Left renal cortex interstitium (tissue), 4 donors: ENCODE data around the gene EIPR1. TPM values are rescaled to one million over a fixed set of nuclear protein-coding genes. Genes with fewer than 3 reads are reported as not detected.
"Not testable (repeated sequence)": the region's sequence is repeated elsewhere in the genome, so short reads cannot be mapped to it uniquely, and the experiment has no call there.

Experiments
- DNase-seq, 4 donors: peaks; one replicate each; pipeline ENCODE4 v3.0.0-alpha.2; 2013; ENCODE audit warnings: low read depth in 4 of 4, low spot score in 2 of 4, missing footprints in 1 of 4
- polyA plus RNA-seq, 4 donors: library from polyadenylated mRNA; unstranded; fragments of 120-200 nt; gene quantifications; one replicate each; pipeline ENCODE4 v1.2.1, GENCODE V29; 2013; ENCODE audit not compliant: insufficient read length in 4 of 4

Gene EIPR1
- polyA plus RNA-seq, 4 donors, result 22.8 to 27.6 (median 26.3) TPM

- no peak for DNase-seq
Observed at GRCh38 chr2:3365219-3365618, 12.4 kb downstream of the EIPR1 start.

GRCh38 chr2:3361518-3362389 is 15.9 kb downstream of the EIPR1 start:
- DNase-seq, result no peak

GRCh38 chr2:3357926-3358325 is 19.7 kb downstream of the EIPR1 start:
- no peak for DNase-seq

GRCh38 chr2:3357446-3357845 is 20.2 kb downstream of the EIPR1 start:
- not testable (repeated sequence) for DNase-seq

GRCh38 chr2:3356799-3357198 is 20.8 kb downstream of the EIPR1 start:
- no peak for DNase-seq

- DNase-seq, result no peak
Observed at GRCh38 chr2:3355951-3356569, 21.6 kb downstream of the EIPR1 start.

- DNase-seq, result no peak
Observed at GRCh38 chr2:3354986-3355385, 22.6 kb downstream of the EIPR1 start.

GRCh38 chr2:3349211-3349693 is 28.4 kb downstream of the EIPR1 start:
- no peak for DNase-seq

GRCh38 chr2:3348767-3349166 is 28.9 kb downstream of the EIPR1 start:
- DNase-seq, result no peak

- no peak for DNase-seq
Observed at GRCh38 chr2:3345621-3346020, 32.0 kb downstream of the EIPR1 start.

- no peak for DNase-seq
Observed at GRCh38 chr2:3344897-3345296, 32.7 kb downstream of the EIPR1 start.

- DNase-seq, result no peak
Observed at GRCh38 chr2:3343012-3343411, 34.6 kb downstream of the EIPR1 start.

GRCh38 chr2:3342324-3342723 is 35.3 kb downstream of the EIPR1 start:
- no peak for DNase-seq

- no peak for DNase-seq
Observed at GRCh38 chr2:3341336-3341735, 36.3 kb downstream of the EIPR1 start.

- DNase-seq, result no peak
Observed at GRCh38 chr2:3340144-3340543, 37.5 kb downstream of the EIPR1 start.

- DNase-seq, result no peak
Observed at GRCh38 chr2:3338340-3338739, 39.3 kb downstream of the EIPR1 start.

- no peak for DNase-seq
Observed at GRCh38 chr2:3336844-3337243, 40.8 kb downstream of the EIPR1 start.

GRCh38 chr2:3334392-3335345 is 42.9 kb downstream of the EIPR1 start:
- DNase-seq, result no peak

- no peak for DNase-seq
Observed at GRCh38 chr2:3332133-3332532, 45.5 kb downstream of the EIPR1 start.

- no peak for DNase-seq
Observed at GRCh38 chr2:3329491-3329890, 48.1 kb downstream of the EIPR1 start.

GRCh38 chr2:3326871-3327270 is 50.7 kb downstream of the EIPR1 start:
- no peak for DNase-seq
